H9 (cell line): ENCODE results near the gene CLBA1. TPM values are rescaled to one million over a fixed set of nuclear protein-coding genes. Genes with fewer than 3 reads are reported as not detected.

Experiments
- DNase-seq: peaks from one replicate; pipeline ENCODE4 v3.0.0-alpha.2; 2017
- H2AFZ ChIP-seq: one replicate; pipeline ENCODE4 v1.6.1; 2013; ENCODE audit warnings: mild to moderate bottlenecking, low read length, control low read depth, moderate library complexity
- H2AK5ac ChIP-seq: 2 replicates; pipeline ENCODE4 v1.6.1; 2013; ENCODE audit warnings: low read length, control low read depth, mixed read lengths; ENCODE audit not compliant: insufficient read length
- H2BK120ac ChIP-seq: one replicate; pipeline ENCODE4 v1.6.1; 2013; ENCODE audit warnings: low read depth, mild to moderate bottlenecking, low read length, control low read depth, inconsistent platforms; ENCODE audit not compliant: poor library complexity, severe bottlenecking
- H2BK12ac ChIP-seq: 2 replicates; pipeline ENCODE4 v1.6.1; 2013; ENCODE audit warnings: low read length, control low read depth, mixed read lengths, low read depth; ENCODE audit not compliant: insufficient read length
- H2BK15ac ChIP-seq: 2 replicates; pipeline ENCODE4 v1.6.1; 2013; ENCODE audit warnings: low read depth, low read length, control low read depth
- H2BK20ac ChIP-seq: one replicate; pipeline ENCODE4 v1.6.1; 2013; ENCODE audit warnings: low read depth, mild to moderate bottlenecking, low read length, control low read depth, inconsistent platforms; ENCODE audit not compliant: poor library complexity, severe bottlenecking
- H2BK5ac ChIP-seq: 2 replicates; pipeline ENCODE4 v1.6.1; 2013; ENCODE audit warnings: low read length, control low read depth, mixed read lengths; ENCODE audit not compliant: insufficient read length
- H3K14ac ChIP-seq: 2 replicates; pipeline ENCODE4 v1.6.1; 2013; ENCODE audit warnings: low read length, control low read depth; ENCODE audit not compliant: insufficient read depth
- H3K18ac ChIP-seq: 2 replicates; pipeline ENCODE4 v1.6.1; 2013; ENCODE audit warnings: low read depth, mild to moderate bottlenecking, mixed read lengths, low read length, control low read depth; ENCODE audit not compliant: insufficient read length
- H3K23ac ChIP-seq: 2 replicates; pipeline ENCODE4 v1.6.1; 2013; ENCODE audit warnings: low read length, control low read depth, mixed read lengths, low read depth; ENCODE audit not compliant: insufficient read length
- H3K23me2 ChIP-seq: 2 replicates; pipeline ENCODE4 v1.6.1; 2013; ENCODE audit warnings: low read depth, mild to moderate bottlenecking, mixed read lengths, low read length, control low read depth; ENCODE audit not compliant: insufficient read length, poor library complexity, severe bottlenecking
- H3K27ac ChIP-seq: 2 replicates; pipeline ENCODE4 v1.5.1; 2013; ENCODE audit warnings: low read length, control low read depth, mixed read lengths, low read depth; ENCODE audit not compliant: insufficient read length
- H3K27me3 ChIP-seq: 2 replicates; pipeline ENCODE4 v1.6.1; 2013; ENCODE audit warnings: low read length, control low read depth, inconsistent platforms; ENCODE audit not compliant: insufficient read depth
- H3K4ac ChIP-seq: 2 replicates; pipeline ENCODE4 v1.6.1; 2013; ENCODE audit warnings: low read depth, mild to moderate bottlenecking, control low read depth, inconsistent platforms, low read length, moderate library complexity
- H3K4me1 ChIP-seq: 2 replicates; pipeline ENCODE4 v1.6.1; 2013; ENCODE audit warnings: low read length, control low read depth, inconsistent platforms; ENCODE audit not compliant: insufficient read depth
- H3K4me2 ChIP-seq: 2 replicates; pipeline ENCODE4 v1.6.1; 2013; ENCODE audit warnings: low read length, control low read depth, mixed read lengths; ENCODE audit not compliant: insufficient read length, insufficient read depth
- H3K56ac ChIP-seq: 2 replicates; pipeline ENCODE4 v1.6.1; 2013; ENCODE audit warnings: low read depth, mild to moderate bottlenecking, mixed read lengths, low read length, control low read depth; ENCODE audit not compliant: insufficient read length
- H3K79me1 ChIP-seq: 2 replicates; pipeline ENCODE4 v1.6.1; 2013; ENCODE audit warnings: low read depth, mild to moderate bottlenecking, moderate library complexity, low read length, control low read depth, inconsistent platforms; ENCODE audit not compliant: insufficient read depth, poor library complexity, severe bottlenecking
- H3K79me2 ChIP-seq: 2 replicates; pipeline ENCODE4 v1.6.1; 2013; ENCODE audit warnings: low read length, control low read depth, inconsistent platforms; ENCODE audit not compliant: insufficient read depth
- H3K9ac ChIP-seq: 2 replicates; pipeline ENCODE4 v1.6.1; 2013; ENCODE audit warnings: low read length, control low read depth, mixed read lengths; ENCODE audit not compliant: insufficient read length; ENCODE audit errors: extremely low read depth
- H3K9me3 ChIP-seq: one replicate; pipeline ENCODE4 v1.6.1; 2013; ENCODE audit warnings: low read depth, low read length, inconsistent platforms; ENCODE audit not compliant: control insufficient read depth
- H3T11ph ChIP-seq: one replicate; pipeline ENCODE4 v1.6.1; 2013; ENCODE audit warnings: mild to moderate bottlenecking, low read length, control low read depth, inconsistent platforms
- H4K20me1 ChIP-seq: one replicate; pipeline ENCODE4 v1.6.1; 2013; ENCODE audit not compliant: control insufficient read depth, insufficient read length, insufficient read depth
- H4K5ac ChIP-seq: 2 replicates; pipeline ENCODE4 v1.6.1; 2013; ENCODE audit warnings: low read depth, mild to moderate bottlenecking, mixed read lengths, low read length, control low read depth; ENCODE audit not compliant: insufficient read length
- H4K8ac ChIP-seq: replicated peaks from 2 replicates; pipeline ENCODE4 v1.6.1; 2013; ENCODE audit warnings: low read length, control low read depth, mixed read lengths, low read depth; ENCODE audit not compliant: insufficient read length
- H4K91ac ChIP-seq: 2 replicates; pipeline ENCODE4 v1.6.1; 2013; ENCODE audit warnings: low read depth, mild to moderate bottlenecking, moderate library complexity, mixed read lengths, low read length, control low read depth; ENCODE audit not compliant: insufficient read length
- H3K27ac Mint-ChIP-seq, 3 experiments: 2 replicates in 2 of 3; 3 replicates in 1 of 3; pipeline ENCODE4 v1.8.0; 2020 to 2021; ENCODE audit warnings: mixed read lengths in 3 of 3, mild to moderate bottlenecking in 1 of 3, moderate library complexity in 1 of 3
- H3K27me3 Mint-ChIP-seq: 2 replicates; pipeline ENCODE4 v1.8.0; 2021; ENCODE audit warnings: low read depth, mild to moderate bottlenecking, moderate library complexity, mixed read lengths
- H3K36me3 Mint-ChIP-seq, 3 experiments: 2 replicates in 2 of 3; 3 replicates in 1 of 3; pipeline ENCODE4 v1.8.0; 2020 to 2021; ENCODE audit warnings: low read depth in 3 of 3, mixed read lengths in 3 of 3; ENCODE audit not compliant: insufficient read depth in 1 of 3
- H3K4me1 Mint-ChIP-seq, 2 experiments: 2 replicates each; pipeline ENCODE4 v1.8.0; 2020; ENCODE audit warnings: mixed read lengths in 2 of 2
- H3K4me3 Mint-ChIP-seq, 2 experiments: 2 replicates in 1 of 2; 3 replicates in 1 of 2; pipeline ENCODE4 v1.8.0; 2020 to 2021; ENCODE audit warnings: mild to moderate bottlenecking in 2 of 2, mixed read lengths in 2 of 2, moderate library complexity in 1 of 2
- H3K9me3 Mint-ChIP-seq, 2 experiments: 2 replicates in 1 of 2; 3 replicates in 1 of 2; pipeline ENCODE4 v1.8.0; 2020; ENCODE audit warnings: mild to moderate bottlenecking in 2 of 2, mixed read lengths in 2 of 2, moderate library complexity in 1 of 2
- CTCF ChIP-seq: fragments of 200-600 bp; sonication (generic); conservative IDR thresholded peaks from 3 replicates; pipeline ENCODE4 v1.8.0; 2021; ENCODE audit warnings: antibody characterized with exemption, mild to moderate bottlenecking
- WGBS: extraction: QIAGEN DNeasy Blood & Tissue Kit; methylation state at CpG from one replicate; pipeline ENCODE4 v1.1.7; 2013; ENCODE audit warnings: missing lambda C conversion rate, low lambda C conversion rate, mixed read lengths; ENCODE audit not compliant: insufficient read length; ENCODE audit errors: extremely low coverage; 5-methylcytosine and 5-hydroxymethylcytosine counted together
- total RNA-seq: library from RNA; stranded (reverse); gene quantifications from 2 replicates; pipeline ENCODE4 v1.2.1, GENCODE V29; 2021

Gene CLBA1
- total RNA-seq, 1 experiment from 2014 or later = 2.4 TPM

- no peaks in the 10 kb centered on the region for H3K27me3 ChIP-seq
- no peak overlapping the region for H2AK5ac ChIP-seq
- H2BK120ac ChIP-seq = no peak overlapping the region
- H2BK15ac ChIP-seq = no peak overlapping the region
- no peaks in the 10 kb centered on the region for H3K4me1 Mint-ChIP-seq
- no peak for TF ChIP-seq CTCF
- H3K27ac ChIP-seq = no peak overlapping the region
- no peaks in the 10 kb centered on the region for H3K23me2 ChIP-seq
- no CpG with 5 or more reads among the region's 13 CpGs for WGBS
- H3K4me2 ChIP-seq = no peak overlapping the region
- peaks cover 17% of the 10 kb centered on the region for H3K27me3 Mint-ChIP-seq
- no peak overlapping the region for H4K8ac ChIP-seq
- no peak overlapping the region for H3K4me3 Mint-ChIP-seq
- H3K9ac ChIP-seq = no peak overlapping the region
- H3T11ph ChIP-seq = no peak overlapping the region
- H2BK5ac ChIP-seq = no peak overlapping the region
- H3K56ac ChIP-seq = no peak overlapping the region
- no peak overlapping the region for H3K27ac Mint-ChIP-seq
- no peak overlapping the region for H4K91ac ChIP-seq
- H3K4me1 ChIP-seq = no peaks in the 10 kb centered on the region
- no peak overlapping the region for H3K18ac ChIP-seq
- no peak overlapping the region for H2BK12ac ChIP-seq
- H4K20me1 ChIP-seq = no peaks in the 10 kb centered on the region
- no peak for DNase-seq
- no peak overlapping the region for H3K4ac ChIP-seq
- no peak overlapping the region for H3K23ac ChIP-seq
- H3K14ac ChIP-seq = no peak overlapping the region
- no peak overlapping the region for H2BK20ac ChIP-seq
- H3K79me1 ChIP-seq = no peaks in the 10 kb centered on the region
- H3K9me3 ChIP-seq = no peaks in the 10 kb centered on the region
- no peak overlapping the region for H2AFZ ChIP-seq
- no peak overlapping the region for H4K5ac ChIP-seq
- peaks cover 0 to 18% of the 10 kb centered on the region in 2 experiments; a peak in 2 of 5 replicates for H3K9me3 Mint-ChIP-seq
- H3K36me3 Mint-ChIP-seq = no peaks in the 10 kb centered on the region; a peak in 1 of 7 replicates
- no peaks in the 10 kb centered on the region for H3K79me2 ChIP-seq
These were observed 32.5 kb upstream of the CLBA1 start for GRCh38 chr14:104953097-104953496.
